Gastrocnemius medialis (tissue), 4 donors: ENCODE measurements around the gene POLR3A. TPM values are rescaled to one million over a fixed set of nuclear protein-coding genes. Genes with fewer than 3 reads are reported as not detected.

Experiments used
- ATAC-seq, 2 donors: fragments of 150-250 bp; one replicate each; pipeline ENCODE4 v1.9.1; 2016
- DNase-seq, 2 donors: peaks; one replicate each; pipeline ENCODE4 v3.0.0-alpha.2; 2019
- H3K27ac ChIP-seq, 4 donors: fragments of 200-600 bp; sonication (generic); 1 replicate in 1 of 4; 2 replicates in 3 of 4; pipeline ENCODE4 v1.5.1; 2016 to 2018; ENCODE audit warnings: mild to moderate bottlenecking in 2 of 4, moderate library complexity in 1 of 4
- H3K27me3 ChIP-seq, 3 donors: fragments of 200-600 bp; sonication (generic) in 2 of 3; 1 replicate in 1 of 3; 2 replicates in 2 of 3; pipeline versions ENCODE4 v1.5.1 to v1.6.0; 2016 to 2019; ENCODE audit warnings: mild to moderate bottlenecking in 1 of 3, moderate library complexity in 1 of 3
- H3K36me3 ChIP-seq, 2 donors: fragments of 200-600 bp; sonication (generic) in 1 of 2; one replicate each; pipeline ENCODE4 v1.5.1; 2017 to 2018
- H3K4me1 ChIP-seq, 2 donors: fragments of 200-600 bp; sonication (generic) in 1 of 2; one replicate each; pipeline ENCODE4 v1.5.1; 2016 to 2017; ENCODE audit warnings: mild to moderate bottlenecking in 2 of 2
- H3K4me3 ChIP-seq, 4 donors: fragments of 200-600 bp; sonication (generic) in 3 of 4; 1 replicate in 1 of 4; 2 replicates in 3 of 4; pipeline ENCODE4 v1.5.1; 2016 to 2019; ENCODE audit warnings: mild to moderate bottlenecking in 2 of 4
- H3K9me3 ChIP-seq, 3 donors: fragments of 200-600 bp; sonication (generic) in 2 of 3; 1 replicate in 1 of 3; 2 replicates in 2 of 3; pipeline ENCODE4 v1.5.1; 2016 to 2019
- POLR2A ChIP-seq, 2 donors: fragments of 450-650 bp; IDR thresholded peaks; one replicate each; pipeline ENCODE4 v1.6.1; 2017; ENCODE audit warnings: antibody characterized with exemption in 2 of 2, mild to moderate bottlenecking in 2 of 2, moderate library complexity in 2 of 2
- in situ Hi-C, 4 donors: fragments of 200-750 bp; cut with MboI; loops; one replicate each; pipeline versions ENCODE4 v1.15.0 to v1.8.0; 2017; ENCODE audit warnings: low sequenced_read_pairs in 4 of 4
- intact Hi-C: fragments of 100-400 bp; cut with DNase I; formaldehyde crosslinking; loops from one replicate; pipeline ENCODE4 v1.15.1; 2023; ENCODE audit warnings: low total_unique reads
- total RNA-seq, 4 donors: library from RNA; depleted of rRNA; stranded (reverse); fragments of >200 nt; gene quantifications; one replicate each; pipeline versions ENCODE4 v1.1.0 to v1.2.3, GENCODE V29; 2016
- TF ChIP-seq, protein P1 (sequence below), 5 experiments: fragments of 450-650 bp in 3 of 5; fragments of 200-600 bp in 2 of 5; sonication (generic) in 2 of 5; IDR thresholded peaks in 4 of 5; conservative IDR thresholded peaks in 1 of 5; 1 replicate in 4 of 5; 2 replicates in 1 of 5; pipeline ENCODE4 v1.5.1; 2016 to 2019; ENCODE audit warnings: antibody characterized with exemption in 5 of 5, mild to moderate bottlenecking in 3 of 5, moderate library complexity in 3 of 5

Gene POLR3A
- total RNA-seq, 4 donors from 2014 or later, result 11.0 to 17.4 (median 15.5) TPM

- Histone ChIP-seq H3K9me3 (no peaks in the 10 kb centered on the region), H3K27ac (peak overlapping the region in 3 of 4 donors; percentile 41 to 64 (median 51)), H3K36me3 (no peaks in the 10 kb centered on the region), H3K4me1 (peaks cover 6 to 12% of the 10 kb centered on the region in 2 donors), H3K27me3 (no peaks in the 10 kb centered on the region), H3K4me3 (no peak overlapping the region)
- intact Hi-C loops, result no loop called here
- ATAC-seq (peak; percentile 89 to 93), DNase-seq (peak; percentile 40 to 85)
- in situ Hi-C loops, result no loop called here
- TF ChIP-seq, protein P1, sequence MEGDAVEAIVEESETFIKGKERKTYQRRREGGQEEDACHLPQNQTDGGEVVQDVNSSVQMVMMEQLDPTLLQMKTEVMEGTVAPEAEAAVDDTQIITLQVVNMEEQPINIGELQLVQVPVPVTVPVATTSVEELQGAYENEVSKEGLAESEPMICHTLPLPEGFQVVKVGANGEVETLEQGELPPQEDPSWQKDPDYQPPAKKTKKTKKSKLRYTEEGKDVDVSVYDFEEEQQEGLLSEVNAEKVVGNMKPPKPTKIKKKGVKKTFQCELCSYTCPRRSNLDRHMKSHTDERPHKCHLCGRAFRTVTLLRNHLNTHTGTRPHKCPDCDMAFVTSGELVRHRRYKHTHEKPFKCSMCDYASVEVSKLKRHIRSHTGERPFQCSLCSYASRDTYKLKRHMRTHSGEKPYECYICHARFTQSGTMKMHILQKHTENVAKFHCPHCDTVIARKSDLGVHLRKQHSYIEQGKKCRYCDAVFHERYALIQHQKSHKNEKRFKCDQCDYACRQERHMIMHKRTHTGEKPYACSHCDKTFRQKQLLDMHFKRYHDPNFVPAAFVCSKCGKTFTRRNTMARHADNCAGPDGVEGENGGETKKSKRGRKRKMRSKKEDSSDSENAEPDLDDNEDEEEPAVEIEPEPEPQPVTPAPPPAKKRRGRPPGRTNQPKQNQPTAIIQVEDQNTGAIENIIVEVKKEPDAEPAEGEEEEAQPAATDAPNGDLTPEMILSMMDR (IDR thresholded peaks at IDR 0.05 in 4 of 5, conservative IDR thresholded peaks at IDR 0.05 in 1 of 5), result no peak
- no peak for TF ChIP-seq POLR2A (IDR thresholded peaks at IDR 0.05)
These were observed 86.0 kb downstream of the POLR3A start for GRCh38 chr10:77943121-77943901.

- Histone ChIP-seq H3K9me3 (no peaks in the 10 kb centered on the region), H3K27ac (no peak overlapping the region), H3K4me1 (peaks cover 6 to 12% of the 10 kb centered on the region in 2 donors), H3K27me3 (no peaks in the 10 kb centered on the region), H3K36me3 (no peaks in the 10 kb centered on the region), H3K4me3 (no peak overlapping the region)
- TF ChIP-seq, protein P1 (IDR thresholded peaks at IDR 0.05 in 4 of 5, conservative IDR thresholded peaks at IDR 0.05 in 1 of 5), result no peak
- TF ChIP-seq POLR2A (IDR thresholded peaks at IDR 0.05), result no peak
- intact Hi-C loops (no loop called here), in situ Hi-C loops (no loop called here)
- DNase-seq, result no peak
- no peak for ATAC-seq
These were observed 87.5 kb downstream of the POLR3A start for GRCh38 chr10:77941790-77942189.

- DNase-seq (no peak), ATAC-seq (no peak)
- TF ChIP-seq, protein P1 (IDR thresholded peaks at IDR 0.05 in 4 of 5, conservative IDR thresholded peaks at IDR 0.05 in 1 of 5), result no peak
- no peak for TF ChIP-seq POLR2A (IDR thresholded peaks at IDR 0.05)
- intact Hi-C loops (no loop called here), in situ Hi-C loops (no loop called here)
- no peak overlapping the region for H3K4me3 ChIP-seq
- H3K4me1 ChIP-seq, result peaks cover 6 to 12% of the 10 kb centered on the region in 2 donors
- H3K9me3 ChIP-seq, result no peaks in the 10 kb centered on the region
- no peak overlapping the region for H3K27ac ChIP-seq
- H3K36me3 ChIP-seq, result no peaks in the 10 kb centered on the region
- H3K27me3 ChIP-seq, result no peaks in the 10 kb centered on the region
These were observed 88.7 kb downstream of the POLR3A start for GRCh38 chr10:77940627-77941026.

GRCh38 chr10:77940225-77940624 lies 89.1 kb downstream of the POLR3A start:
- in situ Hi-C loops (no loop called here), intact Hi-C loops (no loop called here)
- no peak overlapping the region for H3K4me3 ChIP-seq
- peaks cover 6 to 12% of the 10 kb centered on the region in 2 donors for H3K4me1 ChIP-seq
- H3K27me3 ChIP-seq, result no peaks in the 10 kb centered on the region
- no peaks in the 10 kb centered on the region for H3K36me3 ChIP-seq
- TF ChIP-seq POLR2A (IDR thresholded peaks at IDR 0.05), result no peak
- TF ChIP-seq, protein P1 (IDR thresholded peaks at IDR 0.05 in 4 of 5, conservative IDR thresholded peaks at IDR 0.05 in 1 of 5), result no peak
- ATAC-seq, result no peak
- H3K27ac ChIP-seq, result peak overlapping the region in 2 of 4 donors; percentile 44 to 52
- H3K9me3 ChIP-seq, result no peaks in the 10 kb centered on the region
- DNase-seq, result no peak
